GM10266 (cell line): ENCODE measurements around the gene ATR.

Source experiments
- DNase-seq: peaks from one replicate; pipeline ENCODE4 v3.0.0; 2012; ENCODE audit errors: extremely low spot score
- CTCF ChIP-seq: IDR thresholded peaks from 2 replicates; pipeline ENCODE4 v1.5.1; 2012; ENCODE audit warnings: mild to moderate bottlenecking, low read depth; ENCODE audit not compliant: control insufficient read depth, insufficient read depth; ENCODE audit errors: missing control alignments

ATR gene

GRCh38 chr3:142549986-142550385, 28.5 kb downstream of the ATR start:
- TF ChIP-seq CTCF = no peak
- DNase-seq = no peak

GRCh38 chr3:142543307-142543706, 35.2 kb downstream of the ATR start:
- no peak for DNase-seq
- TF ChIP-seq CTCF = no peak

- no peak for DNase-seq
- TF ChIP-seq CTCF = no peak
Observed at GRCh38 chr3:142542054-142542453, 36.5 kb downstream of the ATR start.

GRCh38 chr3:142536519-142536918, 42.0 kb downstream of the ATR start:
- no peak for TF ChIP-seq CTCF
- DNase-seq = no peak

GRCh38 chr3:142534543-142534942, 44.0 kb downstream of the ATR start:
- DNase-seq = no peak
- no peak for TF ChIP-seq CTCF

GRCh38 chr3:142530296-142530695, 48.2 kb downstream of the ATR start:
- DNase-seq = no peak
- no peak for TF ChIP-seq CTCF

GRCh38 chr3:142523921-142524566, 54.5 kb downstream of the ATR start:
- no peak for DNase-seq
- TF ChIP-seq CTCF = no peak
